Fibroblast of skin of back (primary cell): ENCODE data around the gene PRCD.
A peak's percentile ranks its signal among the peaks of the same experiment; 100 is the strongest.
"Not testable (repeated sequence)": the region's sequence is repeated elsewhere in the genome, so short reads cannot be mapped to it uniquely, and the experiment has no call there.

Experiments used
- DNase-seq: peaks from one replicate; pipeline ENCODE4 v3.0.0-alpha.2; 2013

Gene PRCD

GRCh38 chr17:76528528-76529223 lies 11.2 kb upstream of the PRCD start:
- no peak for DNase-seq

- peak; percentile 81 for DNase-seq
Observed at GRCh38 chr17:76529224-76530094, 10.4 kb upstream of the PRCD start.

GRCh38 chr17:76530095-76530723 lies 9.6 kb upstream of the PRCD start:
- no peak for DNase-seq

GRCh38 chr17:76530811-76531485 lies 8.9 kb upstream of the PRCD start:
- no peak for DNase-seq

GRCh38 chr17:76531486-76532038 lies 8.3 kb upstream of the PRCD start:
- DNase-seq, result no peak

GRCh38 chr17:76532072-76532651 lies 7.7 kb upstream of the PRCD start:
- DNase-seq, result peak; percentile 44

GRCh38 chr17:76533640-76534359 lies 6.0 kb upstream of the PRCD start:
- not testable (repeated sequence) for DNase-seq

GRCh38 chr17:76534831-76535732 lies 4.8 kb upstream of the PRCD start:
- no peak for DNase-seq

GRCh38 chr17:76535788-76536510 lies 3.9 kb upstream of the PRCD start:
- no peak for DNase-seq

GRCh38 chr17:76536511-76537287 lies 3.1 kb upstream of the PRCD start:
- DNase-seq, result no peak

GRCh38 chr17:76537288-76537577 lies 2.6 kb upstream of the PRCD start:
- no peak for DNase-seq

- no peak for DNase-seq
Observed at GRCh38 chr17:76537578-76538280, 2.1 kb upstream of the PRCD start, which contains the start of gene CYGB. Gene CYGB, minus strand, starts transcription at chr17:76537709. Its CDS starts 167 bp downstream, at chr17:76537542.

GRCh38 chr17:76538281-76538931 lies 1.4 kb upstream of the PRCD start:
- DNase-seq, result no peak

- no peak for DNase-seq
Observed at GRCh38 chr17:76538941-76539570, 788 bp upstream of the PRCD start.

GRCh38 chr17:76540381-76541300 lies 797 bp downstream of the PRCD start:
- peak; percentile 96 for DNase-seq
